Retinal pigment epithelial cell (primary cell): ENCODE results near the gene CTAG1A.
"Not testable (repeated sequence)": the region's sequence is repeated elsewhere in the genome, so short reads cannot be mapped to it uniquely, and the experiment has no call there.

Source experiments
- DNase-seq: peaks from one replicate; pipeline ENCODE4 v3.0.0-alpha.2; 2010; ENCODE audit warnings: low read depth
- H3K4me3 ChIP-seq: 2 replicates; pipeline ENCODE4 v1.5.1; 2011; ENCODE audit warnings: mild to moderate bottlenecking, low read length, control low read depth, moderate library complexity
- TF ChIP-seq, protein P1 (sequence below): conservative IDR thresholded peaks from 2 replicates; pipeline ENCODE4 v1.5.1; 2011; ENCODE audit warnings: low read depth, low read length, control low read depth, inconsistent platforms

Gene CTAG1A

DNA sequence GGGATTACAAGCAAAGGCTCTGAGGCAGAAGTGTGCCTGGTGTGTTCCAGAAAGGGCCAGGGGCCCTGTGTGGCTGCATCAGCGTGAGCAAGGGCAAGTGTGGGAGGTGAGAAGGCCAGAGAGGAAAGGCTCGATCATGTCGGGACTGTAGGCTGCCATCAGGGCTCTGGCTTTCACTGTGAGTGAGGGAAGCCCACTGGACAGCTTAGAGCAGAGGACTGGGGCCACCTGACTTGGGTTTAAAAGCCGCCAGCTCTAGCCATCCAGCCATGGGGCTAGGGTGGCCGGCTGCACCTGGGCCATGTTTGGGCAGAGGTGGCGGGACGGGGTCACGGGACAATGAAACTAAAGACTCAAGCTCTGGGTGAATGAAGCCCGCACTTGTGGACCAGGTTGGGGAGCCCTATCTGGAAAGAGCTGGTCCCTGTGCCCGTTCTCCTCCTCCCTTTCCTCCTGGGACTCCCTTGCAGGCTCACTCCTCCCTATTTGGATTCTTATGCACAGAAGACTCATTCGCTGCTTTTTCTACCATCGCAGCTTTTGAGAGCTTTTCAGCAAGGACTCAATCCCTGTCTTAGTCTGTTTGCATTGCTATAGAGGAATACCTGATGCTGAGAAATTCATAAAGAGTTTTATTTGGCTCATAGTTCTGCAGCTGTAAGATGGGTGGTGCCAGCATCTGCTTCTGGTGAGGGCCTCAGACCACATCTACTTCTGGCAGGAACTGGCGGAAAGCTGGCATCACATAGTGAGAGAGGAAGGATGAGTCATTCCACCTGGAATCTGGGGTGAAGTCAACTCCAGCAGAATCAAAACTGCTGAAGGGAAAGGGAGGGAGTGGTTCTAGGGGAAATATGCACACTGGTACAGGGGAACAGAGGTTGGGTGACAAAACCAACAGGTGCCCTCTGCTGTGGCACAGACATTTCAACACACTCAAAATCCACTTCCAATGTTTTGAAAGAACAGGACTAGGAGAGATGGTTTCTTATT is 18.8 kb downstream of the CTAG1A start:
- DNase-seq: peak; percentile 50
- TF ChIP-seq, protein P1, sequence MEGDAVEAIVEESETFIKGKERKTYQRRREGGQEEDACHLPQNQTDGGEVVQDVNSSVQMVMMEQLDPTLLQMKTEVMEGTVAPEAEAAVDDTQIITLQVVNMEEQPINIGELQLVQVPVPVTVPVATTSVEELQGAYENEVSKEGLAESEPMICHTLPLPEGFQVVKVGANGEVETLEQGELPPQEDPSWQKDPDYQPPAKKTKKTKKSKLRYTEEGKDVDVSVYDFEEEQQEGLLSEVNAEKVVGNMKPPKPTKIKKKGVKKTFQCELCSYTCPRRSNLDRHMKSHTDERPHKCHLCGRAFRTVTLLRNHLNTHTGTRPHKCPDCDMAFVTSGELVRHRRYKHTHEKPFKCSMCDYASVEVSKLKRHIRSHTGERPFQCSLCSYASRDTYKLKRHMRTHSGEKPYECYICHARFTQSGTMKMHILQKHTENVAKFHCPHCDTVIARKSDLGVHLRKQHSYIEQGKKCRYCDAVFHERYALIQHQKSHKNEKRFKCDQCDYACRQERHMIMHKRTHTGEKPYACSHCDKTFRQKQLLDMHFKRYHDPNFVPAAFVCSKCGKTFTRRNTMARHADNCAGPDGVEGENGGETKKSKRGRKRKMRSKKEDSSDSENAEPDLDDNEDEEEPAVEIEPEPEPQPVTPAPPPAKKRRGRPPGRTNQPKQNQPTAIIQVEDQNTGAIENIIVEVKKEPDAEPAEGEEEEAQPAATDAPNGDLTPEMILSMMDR: no peak
- no peak overlapping the region for H3K4me3 ChIP-seq

- TF ChIP-seq, protein P1: no peak
- no peak for DNase-seq
- no peak overlapping the region for H3K4me3 ChIP-seq
Measured at GRCh38 chrX:154605566-154605965, 20.6 kb downstream of the CTAG1A start.

DNA sequence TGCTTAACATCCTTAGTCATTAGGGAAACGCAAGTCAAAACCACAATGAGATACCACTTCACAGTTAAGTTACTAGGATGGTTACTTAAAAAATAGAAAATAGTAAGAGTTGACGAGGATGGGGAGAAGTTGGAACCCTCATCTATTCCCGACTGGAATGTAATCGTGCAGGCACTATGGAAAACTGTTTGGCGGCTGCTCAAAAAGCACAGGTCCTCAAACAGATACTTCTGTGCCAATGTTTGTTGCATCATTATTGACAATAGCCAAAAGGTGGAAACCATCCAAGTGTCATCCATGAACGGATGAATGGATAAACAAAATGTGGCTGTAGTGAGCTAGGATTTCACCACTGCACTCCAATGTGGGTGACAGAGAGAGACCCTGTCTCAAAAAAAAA is 22.4 kb downstream of the CTAG1A start:
- TF ChIP-seq, protein P1: no peak
- H3K4me3 ChIP-seq: no peak overlapping the region
- DNase-seq: no peak

DNA sequence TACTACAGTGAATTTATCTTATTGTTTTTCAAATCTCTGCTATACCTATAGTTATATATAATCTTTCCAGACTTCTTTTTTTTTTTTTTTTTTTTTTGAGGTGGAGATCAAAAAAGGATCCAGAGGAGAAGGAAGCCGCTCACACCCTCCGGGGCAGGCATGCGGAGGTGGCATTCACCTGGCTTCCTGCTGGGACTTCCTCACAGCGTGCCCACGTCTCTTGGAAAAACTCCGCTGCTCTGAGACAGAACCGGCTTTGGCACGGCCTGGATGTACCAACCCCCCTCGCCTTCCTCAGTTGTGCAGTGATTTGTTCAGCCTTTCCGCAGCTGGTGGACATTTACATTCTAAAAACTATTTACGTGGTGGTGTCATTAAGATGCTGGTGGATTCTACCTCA is 23.0 kb downstream of the CTAG1A start:
- DNase-seq, H3K4me3 ChIP-seq: not testable (repeated sequence)

DNA sequence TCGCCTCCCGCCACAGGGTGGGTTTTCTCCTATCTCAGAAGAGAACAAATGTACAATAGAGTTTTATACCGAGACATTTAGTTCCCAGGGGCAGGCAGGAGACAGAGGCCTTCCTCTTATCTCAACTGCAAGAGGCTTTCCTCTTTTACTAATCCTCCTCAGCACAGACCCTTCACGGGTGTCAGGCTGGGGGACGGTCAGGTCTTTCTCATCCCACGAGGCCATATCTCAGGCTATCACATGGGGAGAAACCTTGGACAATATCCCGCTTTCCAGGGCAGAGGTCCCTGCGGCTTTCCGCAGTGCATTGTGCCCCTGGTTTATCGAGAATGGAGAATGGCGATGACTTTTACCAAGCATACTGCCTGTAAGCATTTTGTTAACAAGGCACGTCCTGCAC is 23.9 kb downstream of the CTAG1A start:
- DNase-seq: not testable (repeated sequence)

GRCh38 chrX:154611146-154611545 is 26.2 kb downstream of the CTAG1A start:
- not testable (repeated sequence) for DNase-seq, H3K4me3 ChIP-seq

More for the DNA sequence above, 23.9 kb downstream of the CTAG1A start:
- H3K4me3 ChIP-seq: not testable (repeated sequence)

DNA sequence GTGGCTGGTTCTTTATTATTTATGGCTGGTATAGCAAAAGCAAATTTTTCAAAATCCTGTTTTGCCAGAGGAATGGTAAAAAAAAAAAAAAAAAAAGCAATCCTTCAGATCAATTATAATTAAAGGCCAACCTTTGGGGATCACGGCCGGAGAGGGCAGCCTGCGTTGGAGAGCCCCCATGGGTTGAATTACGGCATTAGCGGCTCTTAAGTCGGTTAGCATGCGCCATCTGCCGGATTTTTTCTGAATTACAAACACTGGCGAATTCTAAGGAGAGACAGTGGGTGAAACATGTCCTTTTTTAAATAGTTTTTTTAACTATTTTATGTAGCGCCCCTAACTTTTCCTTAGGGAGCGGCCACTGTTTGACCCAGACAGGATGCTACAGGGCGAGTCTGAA is 28.7 kb downstream of the CTAG1A start:
- H3K4me3 ChIP-seq, DNase-seq: not testable (repeated sequence)

DNA sequence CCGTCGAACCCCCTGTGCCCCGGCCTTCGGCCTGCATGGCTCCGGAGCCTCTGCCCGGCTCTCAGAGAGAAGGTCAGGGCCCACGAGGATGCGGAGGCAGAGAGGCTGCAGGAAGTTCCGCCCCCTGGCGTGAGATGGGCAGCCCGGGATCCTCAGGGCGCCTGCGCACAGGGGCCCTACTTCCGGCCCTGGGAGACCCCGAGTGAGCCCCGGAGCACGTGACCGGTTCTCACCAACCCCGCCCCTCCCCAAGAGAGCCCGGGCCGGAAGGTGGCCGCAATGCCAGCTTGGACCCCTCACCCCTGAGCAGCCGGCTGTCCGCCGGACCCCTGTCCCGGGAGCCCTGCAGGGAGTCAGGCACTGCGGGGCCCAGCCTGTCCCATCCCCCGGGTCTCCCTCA is 34.2 kb downstream of the CTAG1A start, which contains the start of gene CTAG1B:
Gene CTAG1B, minus strand, starts transcription at position 101 of the 400 bp plus-strand sequence. Its CDS starts 64 bp downstream, at position 37.
- DNase-seq, H3K4me3 ChIP-seq: not testable (repeated sequence)

GRCh38 chrX:154620767-154621414 is 36.0 kb downstream of the CTAG1A start:
- DNase-seq, H3K4me3 ChIP-seq: not testable (repeated sequence)

DNA sequence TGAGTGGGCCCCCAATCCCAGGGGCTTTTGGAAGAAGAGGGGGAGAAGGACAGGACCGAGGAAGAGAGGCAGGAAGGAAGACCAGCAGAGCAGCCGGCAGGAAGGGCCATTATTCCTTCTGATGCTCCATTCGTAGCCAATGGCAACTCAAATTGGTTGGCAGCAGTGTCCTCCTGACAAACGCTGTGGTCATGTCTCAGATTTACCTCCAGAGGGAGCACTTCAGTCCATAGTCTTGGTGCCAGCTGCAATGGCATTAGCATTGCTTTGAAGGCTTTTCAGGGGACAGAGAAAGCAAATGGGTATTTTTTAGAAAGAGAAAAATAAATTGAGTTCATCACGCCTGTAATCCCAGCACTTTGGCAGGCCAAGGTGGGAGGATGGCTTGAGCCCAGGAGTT is 44.0 kb downstream of the CTAG1A start:
- H3K4me3 ChIP-seq, DNase-seq: not testable (repeated sequence)

- H3K4me3 ChIP-seq, DNase-seq: not testable (repeated sequence)
Measured at GRCh38 chrX:154630949-154631348, 46.0 kb downstream of the CTAG1A start.

DNA sequence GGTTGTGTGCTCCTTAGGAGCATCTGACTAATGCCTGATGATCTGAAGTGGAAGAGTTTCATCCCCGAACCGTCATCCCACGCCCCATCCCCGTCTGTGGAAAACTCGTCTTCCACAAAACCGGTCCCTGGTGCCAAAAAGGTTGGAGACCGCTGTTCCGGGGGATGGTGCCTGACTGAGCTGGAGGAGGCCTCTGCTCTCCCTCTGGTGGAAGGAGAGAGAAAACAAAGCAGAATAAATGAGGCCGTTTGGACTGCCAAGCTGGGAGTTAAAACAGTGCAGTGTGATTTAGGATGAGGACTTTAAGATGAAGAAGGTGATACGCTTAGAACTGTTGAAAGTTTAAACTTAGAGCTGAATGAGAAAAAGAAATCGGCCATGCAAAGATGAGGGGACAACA is 48.7 kb downstream of the CTAG1A start:
- H3K4me3 ChIP-seq, DNase-seq: not testable (repeated sequence)
